Upper lobe of right lung (tissue), 1 donor: ENCODE results near the gene CLDN34. TPM values are rescaled to one million over a fixed set of nuclear protein-coding genes. Genes with fewer than 3 reads are reported as not detected.

Experiments used
- ATAC-seq: fragments of 200-7000 bp; cut with Tn5 transposase; one replicate; pipeline ENCODE4 v1.9.1; 2020; ENCODE audit warnings: mild to moderate bottlenecking, moderate library complexity
- DNase-seq: peaks from one replicate; pipeline ENCODE4 v3.0.0-alpha.2; 2020
- H3K27ac ChIP-seq: fragments of 200-600 bp; one replicate; pipeline ENCODE4 v1.8.0; 2022
- H3K27me3 ChIP-seq: fragments of 200-600 bp; one replicate; pipeline ENCODE4 v1.8.0; 2022; ENCODE audit warnings: mild to moderate bottlenecking
- H3K36me3 ChIP-seq: fragments of 200-600 bp; one replicate; pipeline ENCODE4 v1.8.0; 2022
- H3K4me1 ChIP-seq: fragments of 200-600 bp; one replicate; pipeline ENCODE4 v1.8.0; 2022
- H3K4me3 ChIP-seq: fragments of 200-600 bp; one replicate; pipeline ENCODE4 v1.8.0; 2022; ENCODE audit warnings: mild to moderate bottlenecking
- H3K9me3 ChIP-seq: fragments of 200-600 bp; one replicate; pipeline ENCODE4 v1.8.0; 2022
- CTCF ChIP-seq: fragments of 200-600 bp; IDR thresholded peaks from one replicate; pipeline ENCODE4 v1.8.0; 2022; ENCODE audit warnings: antibody characterized with exemption
- intact Hi-C: fragments of 100-400 bp; cut with DNase I; formaldehyde crosslinking; loops from one replicate; pipeline ENCODE4 v1.11.0; 2022
- total RNA-seq: library from RNA; stranded (reverse); fragmentation: NEBNext Ultra II Directional; extraction: Animal tissue kit (Norgen Biotek cat#: 25700); gene quantifications from one replicate; pipeline ENCODE4 v1.2.1, GENCODE V29; 2021
- donor health status: DM: no; HTN: yes; CAD: no; lungs with severe emphysema.

CLDN34 gene
- total RNA-seq, 1 donor from 2014 or later = 0.55 TPM

DNA sequence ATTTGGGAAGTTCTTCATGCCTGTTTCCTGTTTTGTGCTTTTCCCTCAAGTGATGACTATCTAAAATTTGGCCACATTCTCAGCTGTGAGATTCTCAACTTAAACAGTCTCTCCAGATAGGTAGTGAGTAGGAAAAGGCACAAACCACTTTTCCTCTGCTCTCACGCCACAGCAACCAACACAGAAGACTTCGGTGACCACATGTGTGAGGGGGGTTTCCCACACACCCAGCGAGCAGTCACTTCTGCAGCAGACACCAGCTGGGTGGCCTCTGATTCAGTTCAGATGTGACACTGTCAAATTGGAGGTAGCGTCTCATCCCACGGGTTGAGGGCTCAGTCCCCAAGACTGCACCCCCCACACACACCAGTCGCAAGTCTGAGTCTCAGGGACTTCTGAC lies 25.1 kb upstream of the CLDN34 start:
- Histone ChIP-seq H3K4me1 (no peaks in the 10 kb centered on the region), H3K4me3 (no peak overlapping the region), H3K27me3 (no peaks in the 10 kb centered on the region), H3K9me3 (no peaks in the 10 kb centered on the region), H3K36me3 (no peaks in the 10 kb centered on the region), H3K27ac (no peak overlapping the region)
- ATAC-seq (no peak), DNase-seq (no peak)
- intact Hi-C loops = no loop called here
- no peak for TF ChIP-seq CTCF

DNA sequence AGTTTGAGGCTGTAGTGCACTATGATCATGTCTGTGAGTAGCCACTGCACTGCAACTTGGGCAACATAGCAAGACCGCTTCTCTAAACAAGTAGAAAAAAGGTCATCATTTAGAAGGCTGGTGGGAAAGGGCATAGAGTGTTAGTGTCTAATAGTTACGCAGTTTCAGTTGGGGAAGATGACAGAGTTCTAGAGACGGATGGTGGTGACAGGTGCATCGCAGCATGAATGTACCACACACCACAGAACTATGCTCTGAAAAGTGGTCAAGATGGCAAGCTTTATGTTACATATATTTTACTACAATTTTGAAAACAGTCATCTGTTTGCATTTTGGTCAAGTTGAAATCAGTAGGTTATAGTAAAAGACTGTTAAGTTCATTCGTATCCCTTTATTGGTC lies 23.7 kb upstream of the CLDN34 start:
- no peaks in the 10 kb centered on the region for H3K27me3 ChIP-seq

DNA sequence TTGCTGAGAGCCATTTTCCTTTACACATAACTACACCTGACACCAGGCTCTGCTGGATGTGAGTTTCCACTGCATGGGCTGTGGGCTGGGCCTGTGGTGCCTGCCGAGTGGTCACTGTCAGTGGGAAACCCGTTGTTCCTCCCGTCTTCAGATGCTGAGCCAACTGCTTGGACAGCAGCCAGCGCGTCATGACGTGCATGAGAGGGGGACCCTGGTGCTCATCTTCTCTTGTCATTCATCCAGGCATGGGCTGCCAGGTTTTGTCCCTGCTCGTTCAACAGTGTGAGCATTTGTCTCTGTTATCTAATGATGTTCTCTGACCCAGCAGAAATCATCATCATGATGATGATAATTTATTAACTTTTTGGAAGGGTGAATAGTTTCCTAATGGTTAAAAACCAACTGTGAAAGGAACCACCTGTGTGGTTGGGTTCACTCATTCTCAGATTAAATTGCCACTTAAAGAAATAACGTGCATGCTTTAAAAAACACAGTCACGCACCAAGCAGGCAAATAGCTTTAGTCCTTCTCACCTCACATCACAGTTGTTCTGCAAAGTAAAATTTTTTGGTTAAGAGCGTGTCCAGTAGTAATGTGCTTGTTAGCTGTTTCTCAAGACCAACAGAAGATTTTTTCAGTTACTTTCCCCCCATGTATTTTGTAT lies 19.9 kb upstream of the CLDN34 start:
- Histone ChIP-seq H3K36me3 (no peaks in the 10 kb centered on the region), H3K4me3 (no peak overlapping the region), H3K4me1 (no peaks in the 10 kb centered on the region), H3K9me3 (no peaks in the 10 kb centered on the region), H3K27ac (no peak overlapping the region), H3K27me3 (no peaks in the 10 kb centered on the region)
- ATAC-seq = no peak
- intact Hi-C loops = no loop called here
- TF ChIP-seq CTCF = no peak
- DNase-seq = no peak

More for the DNA sequence above, 23.7 kb upstream of the CLDN34 start:
- no peak for DNase-seq
- Histone ChIP-seq H3K9me3 (no peaks in the 10 kb centered on the region), H3K4me1 (no peaks in the 10 kb centered on the region), H3K36me3 (no peaks in the 10 kb centered on the region), H3K27ac (no peak overlapping the region), H3K4me3 (no peak overlapping the region)
- intact Hi-C loops = no loop called here
- ATAC-seq = no peak
- TF ChIP-seq CTCF = no peak

GRCh38 chrX:9948406-9948805 lies 18.8 kb upstream of the CLDN34 start:
- DNase-seq (no peak), ATAC-seq (no peak)
- Histone ChIP-seq H3K4me3 (no peak overlapping the region), H3K27ac (no peak overlapping the region), H3K9me3 (no peaks in the 10 kb centered on the region), H3K27me3 (no peaks in the 10 kb centered on the region), H3K36me3 (no peaks in the 10 kb centered on the region), H3K4me1 (no peaks in the 10 kb centered on the region)
- intact Hi-C loops = no loop called here
- TF ChIP-seq CTCF = no peak

GRCh38 chrX:9952300-9952699 lies 14.9 kb upstream of the CLDN34 start:
- DNase-seq = no peak
- no peaks in the 10 kb centered on the region for H3K27me3 ChIP-seq
- H3K27ac ChIP-seq = no peak overlapping the region
- no peaks in the 10 kb centered on the region for H3K4me1 ChIP-seq
- no peak for ATAC-seq
- intact Hi-C loops = no loop called here
- H3K9me3 ChIP-seq = no peaks in the 10 kb centered on the region
- TF ChIP-seq CTCF = no peak
- no peaks in the 10 kb centered on the region for H3K36me3 ChIP-seq
- no peak overlapping the region for H3K4me3 ChIP-seq

DNA sequence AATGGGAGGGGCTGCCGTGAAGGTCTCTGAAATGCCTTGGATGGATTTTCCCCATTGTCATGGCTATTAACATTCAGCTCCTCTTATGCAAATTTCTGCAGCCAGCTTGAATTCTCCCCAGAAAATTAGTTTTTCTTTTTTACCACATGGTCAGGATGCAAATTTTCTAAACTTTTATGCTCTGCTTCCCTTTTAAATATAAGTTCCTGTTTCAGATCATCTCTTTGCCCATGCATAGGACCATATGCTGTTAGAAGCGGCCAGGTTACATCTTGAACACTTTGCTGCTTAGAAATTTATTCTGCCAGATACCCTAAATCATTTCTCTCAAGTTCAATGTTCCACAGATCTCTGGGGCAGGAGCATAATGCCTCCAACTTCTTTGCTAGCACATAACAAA lies 13.8 kb upstream of the CLDN34 start:
- no peak for DNase-seq
- H3K4me3 ChIP-seq = no peak overlapping the region
- H3K4me1 ChIP-seq = no peaks in the 10 kb centered on the region
- TF ChIP-seq CTCF = no peak
- no peaks in the 10 kb centered on the region for H3K9me3 ChIP-seq
- intact Hi-C loops = no loop called here
- ATAC-seq = no peak
- no peaks in the 10 kb centered on the region for H3K36me3 ChIP-seq
- no peak overlapping the region for H3K27ac ChIP-seq
- H3K27me3 ChIP-seq = no peaks in the 10 kb centered on the region
